ENCODE results near the gene SMIM29. TPM values are rescaled to one million over a fixed set of nuclear protein-coding genes. Genes with fewer than 3 reads are reported as not detected.

The SMIM29 gene
- total RNA-seq, 3 donors from 2014 or later, result 22.0 to 25.3 (median 22.8) TPM

DNA sequence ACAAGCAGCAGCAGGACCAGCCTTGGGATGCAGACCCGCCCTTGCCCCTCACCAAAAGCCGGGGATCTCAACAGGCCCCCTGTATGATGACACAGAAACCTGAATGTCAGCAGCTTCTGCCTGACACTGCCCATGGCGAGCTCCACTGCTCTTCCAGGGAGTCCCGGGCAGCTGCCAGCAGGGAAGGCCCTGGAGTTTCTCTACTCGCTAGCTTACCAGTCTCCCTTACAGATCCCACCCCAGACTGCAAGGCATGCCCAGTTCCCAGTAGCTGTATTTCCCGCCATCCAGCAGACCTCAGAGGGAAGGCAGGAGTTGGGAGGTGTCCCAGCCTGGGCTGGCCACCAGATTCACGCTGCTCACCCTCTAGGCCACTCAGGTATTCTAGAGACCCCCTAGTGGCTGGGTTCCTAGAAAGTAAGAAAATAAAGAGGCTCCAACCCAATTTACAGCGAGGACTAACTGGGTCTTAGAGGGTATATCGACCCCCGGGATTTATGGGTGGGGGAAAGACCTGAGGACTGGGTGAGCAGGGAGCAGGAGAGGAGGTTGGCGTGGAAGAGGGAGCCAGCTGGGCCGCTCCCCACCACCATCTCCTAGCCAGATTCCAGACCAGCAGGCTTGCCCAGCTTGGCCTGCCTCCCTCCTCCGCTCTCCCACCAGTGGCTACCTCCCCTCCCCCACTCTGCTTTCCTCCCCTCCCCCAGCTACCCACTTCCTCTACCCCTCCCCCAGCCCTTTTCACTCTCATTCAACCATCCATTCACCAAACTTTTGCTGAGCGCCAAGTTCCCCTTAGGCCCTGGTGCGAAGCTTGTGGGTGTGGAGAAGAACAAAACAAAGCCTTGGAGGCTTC, 21.8 kb downstream of the SMIM29 start:
- H3K9me3 ChIP-seq, result no peaks in the 10 kb centered on the region
- H3K27me3 ChIP-seq, result no peaks in the 10 kb centered on the region
- DNase-seq (ENCODE audit: low spot score in 2 of 2), result no peak
- intact Hi-C loops (cut with DNase I; ENCODE audit: low total_unique reads), result no loop called here
- H3K4me1 ChIP-seq, result no peaks in the 10 kb centered on the region
- TF ChIP-seq POLR2A (IDR thresholded peaks at IDR 0.05), result no peak
- TF ChIP-seq, protein P1, sequence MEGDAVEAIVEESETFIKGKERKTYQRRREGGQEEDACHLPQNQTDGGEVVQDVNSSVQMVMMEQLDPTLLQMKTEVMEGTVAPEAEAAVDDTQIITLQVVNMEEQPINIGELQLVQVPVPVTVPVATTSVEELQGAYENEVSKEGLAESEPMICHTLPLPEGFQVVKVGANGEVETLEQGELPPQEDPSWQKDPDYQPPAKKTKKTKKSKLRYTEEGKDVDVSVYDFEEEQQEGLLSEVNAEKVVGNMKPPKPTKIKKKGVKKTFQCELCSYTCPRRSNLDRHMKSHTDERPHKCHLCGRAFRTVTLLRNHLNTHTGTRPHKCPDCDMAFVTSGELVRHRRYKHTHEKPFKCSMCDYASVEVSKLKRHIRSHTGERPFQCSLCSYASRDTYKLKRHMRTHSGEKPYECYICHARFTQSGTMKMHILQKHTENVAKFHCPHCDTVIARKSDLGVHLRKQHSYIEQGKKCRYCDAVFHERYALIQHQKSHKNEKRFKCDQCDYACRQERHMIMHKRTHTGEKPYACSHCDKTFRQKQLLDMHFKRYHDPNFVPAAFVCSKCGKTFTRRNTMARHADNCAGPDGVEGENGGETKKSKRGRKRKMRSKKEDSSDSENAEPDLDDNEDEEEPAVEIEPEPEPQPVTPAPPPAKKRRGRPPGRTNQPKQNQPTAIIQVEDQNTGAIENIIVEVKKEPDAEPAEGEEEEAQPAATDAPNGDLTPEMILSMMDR (IDR thresholded peaks at IDR 0.05), result no peak
- no peak for TF ChIP-seq POLR2AphosphoS5 (IDR thresholded peaks at IDR 0.05)
- no peak overlapping the region for H3K4me3 ChIP-seq
- H3K27ac ChIP-seq, result peak overlapping the region in 1 of 2 donors; percentile 9
- no peaks in the 10 kb centered on the region for H3K36me3 ChIP-seq

DNA sequence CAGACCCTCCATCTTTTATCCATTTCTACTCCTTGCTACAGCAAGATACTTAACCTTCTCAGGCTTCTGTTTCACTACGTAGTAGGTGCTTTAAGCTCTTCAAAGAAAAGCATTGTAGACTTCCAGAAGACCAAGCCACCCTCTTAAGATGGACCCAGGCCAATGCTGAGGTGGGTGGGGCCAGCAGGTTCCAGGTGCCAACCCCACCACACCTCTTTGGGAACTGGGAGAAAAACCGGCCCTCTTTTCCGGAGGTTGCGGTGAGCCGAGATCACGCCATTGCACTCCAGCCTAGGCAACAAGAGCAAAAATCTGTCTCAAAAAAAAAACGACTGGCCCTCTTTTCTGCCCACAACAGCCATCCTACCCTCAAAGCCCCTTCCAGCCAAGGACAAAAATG, 22.7 kb downstream of the SMIM29 start:
- intact Hi-C loops (cut with DNase I; ENCODE audit: low total_unique reads), result no loop called here
- DNase-seq (ENCODE audit: low spot score in 2 of 2), result no peak

DNA sequence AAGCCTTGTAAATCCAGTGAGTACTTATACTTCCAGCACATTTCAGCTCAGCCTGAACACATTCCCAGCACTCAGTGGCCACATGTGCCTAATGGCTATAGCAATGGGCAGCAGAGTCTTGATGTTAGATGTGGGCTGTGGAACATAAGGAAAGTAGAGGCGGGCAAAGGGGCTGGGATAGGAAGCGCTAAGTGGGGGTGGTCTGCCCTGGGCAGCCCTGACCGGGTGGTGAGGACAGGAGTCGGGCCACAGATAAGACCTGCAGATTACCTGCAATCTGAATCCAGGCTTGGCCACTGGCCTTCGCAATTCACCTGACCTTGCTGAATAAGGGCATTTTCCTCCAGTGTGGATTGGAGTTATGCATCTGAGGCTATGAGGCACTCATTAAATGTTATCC, 23.3 kb downstream of the SMIM29 start:
- Histone ChIP-seq H3K4me1 (no peaks in the 10 kb centered on the region), H3K4me3 (no peak overlapping the region), H3K27ac (peak overlapping the region in 1 of 2 donors; percentile 4), H3K36me3 (no peaks in the 10 kb centered on the region), H3K27me3 (no peaks in the 10 kb centered on the region), H3K9me3 (no peaks in the 10 kb centered on the region)
- no peak for DNase-seq (ENCODE audit: low spot score in 2 of 2)
- intact Hi-C loops (cut with DNase I; ENCODE audit: low total_unique reads), result no loop called here
- TF ChIP-seq, protein P1 (IDR thresholded peaks at IDR 0.05), result no peak
- TF ChIP-seq POLR2AphosphoS5 (IDR thresholded peaks at IDR 0.05) (no peak), POLR2A (IDR thresholded peaks at IDR 0.05) (no peak)

More for the DNA sequence above, 22.7 kb downstream of the SMIM29 start:
- Histone ChIP-seq H3K36me3 (no peaks in the 10 kb centered on the region), H3K4me1 (no peaks in the 10 kb centered on the region), H3K27ac (peak overlapping the region in 1 of 2 donors; percentile 4), H3K9me3 (no peaks in the 10 kb centered on the region), H3K4me3 (no peak overlapping the region), H3K27me3 (no peaks in the 10 kb centered on the region)
- TF ChIP-seq POLR2AphosphoS5 (IDR thresholded peaks at IDR 0.05) (no peak), POLR2A (IDR thresholded peaks at IDR 0.05) (no peak)
- TF ChIP-seq, protein P1 (IDR thresholded peaks at IDR 0.05), result no peak

DNA sequence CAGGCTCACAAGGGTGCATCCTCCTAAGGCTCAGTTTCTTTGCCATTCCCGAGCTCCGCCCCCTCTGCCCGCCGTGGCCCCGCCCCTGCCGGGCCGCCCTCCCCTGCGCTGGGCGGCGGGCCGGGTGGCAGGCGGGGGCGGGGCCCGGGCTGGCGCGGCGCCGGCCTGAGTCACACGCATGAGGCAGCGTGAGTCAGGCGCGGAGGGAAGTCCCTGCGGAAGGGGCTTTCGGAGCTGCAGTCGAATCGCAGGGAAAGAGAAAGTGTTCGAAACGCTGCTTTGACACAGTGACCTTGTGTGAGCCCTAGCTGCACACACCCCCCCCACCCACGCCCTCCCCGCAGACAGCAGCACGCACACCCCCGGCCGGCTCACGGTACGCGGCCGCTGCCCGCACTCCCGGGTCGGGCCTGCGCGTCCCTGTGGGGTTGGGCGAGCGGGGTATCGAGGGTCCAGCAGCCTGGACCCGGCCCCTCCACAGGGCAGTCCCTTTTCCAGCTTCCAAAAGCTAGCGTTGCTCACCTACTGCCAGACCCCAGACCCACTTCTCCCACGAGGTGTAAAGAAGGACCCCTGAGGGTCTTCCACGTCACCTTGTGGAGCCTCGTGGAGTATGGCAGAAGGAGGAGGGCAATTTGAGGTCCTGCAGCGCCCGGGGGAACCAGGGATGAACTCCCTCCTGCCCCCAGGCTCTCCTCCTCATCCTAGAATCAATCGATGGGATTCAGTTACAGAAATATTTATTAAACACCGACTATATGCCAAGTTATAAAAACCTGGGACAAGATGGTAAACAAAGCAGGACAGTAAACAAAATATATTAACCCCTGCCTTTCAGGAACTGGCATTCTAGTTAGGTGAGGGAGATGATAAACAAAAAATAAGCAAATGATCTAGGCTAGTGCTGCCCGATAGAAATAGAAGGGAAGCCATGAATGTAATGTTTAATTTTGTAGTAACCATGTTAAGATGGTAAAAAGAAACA, 24.6 kb downstream of the SMIM29 start:
- H3K4me1 ChIP-seq, result no peaks in the 10 kb centered on the region
- H3K4me3 ChIP-seq, result peak overlapping the region; percentile 64 to 94 (median 71)
- H3K27ac ChIP-seq, result peak overlapping the region; percentile 98 to 100
- peak; percentile 92 for DNase-seq (ENCODE audit: low spot score in 2 of 2)
- TF ChIP-seq POLR2A (IDR thresholded peaks at IDR 0.05), result no peak
- TF ChIP-seq, protein P1 (IDR thresholded peaks at IDR 0.05), result no peak
- TF ChIP-seq POLR2AphosphoS5 (IDR thresholded peaks at IDR 0.05), result peak; percentile 59 to 96 (median 81)
- H3K9me3 ChIP-seq, result no peaks in the 10 kb centered on the region
- intact Hi-C loops (cut with DNase I; ENCODE audit: low total_unique reads), result no loop called here
- no peaks in the 10 kb centered on the region for H3K27me3 ChIP-seq
- H3K36me3 ChIP-seq, result no peaks in the 10 kb centered on the region
